Measurements from ENCODE around the gene MAD2L1. TPM values are rescaled to one million over a fixed set of nuclear protein-coding genes. Genes with fewer than 3 reads are reported as not detected.

The MAD2L1 gene
- total RNA-seq, 2 experiments from 2014 or later: 109 to 112 TPM

DNA sequence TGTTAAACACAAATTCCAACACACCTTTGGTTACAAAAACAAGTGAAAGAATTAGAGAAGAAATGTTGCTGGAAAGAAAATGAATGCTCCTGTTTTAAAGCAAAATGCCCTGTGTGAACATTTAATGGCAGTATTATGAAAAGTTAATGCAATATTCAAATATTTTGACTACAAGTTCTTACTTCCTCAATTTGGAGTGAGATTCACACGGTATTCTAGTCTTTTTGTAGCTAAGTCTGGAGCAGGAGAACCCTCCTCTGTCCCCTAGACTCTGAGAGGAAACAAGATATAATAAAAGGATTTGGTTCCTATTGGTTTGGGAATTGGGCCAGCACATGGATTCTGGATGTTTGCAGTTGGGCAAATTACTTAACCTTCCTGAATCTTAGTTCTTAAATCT, 12.7 kb downstream of the MAD2L1 start:
- Histone ChIP-seq H2AFZ (ENCODE audit: low read length) (no peak overlapping the region), H3K79me2 (ENCODE audit: insufficient read depth, low read depth, low read length) (peaks cover 29% of the 10 kb centered on the region; the same call in 1 of the 2 replicates), H3K9me2 (ENCODE audit: insufficient read depth, low read length) (no peaks in the 10 kb centered on the region), H3K27ac (ENCODE audit: low read depth, low read length, poor library complexity, severe bottlenecking) (no peak overlapping the region), H3K9me3 (ENCODE audit: low read length) (no peaks in the 10 kb centered on the region), H4K20me1 (ENCODE audit: insufficient read depth, low read length) (no peaks in the 10 kb centered on the region; the same call in 1 of the 2 replicates), H3K36me3 (ENCODE audit: insufficient read depth, low read length) (peaks cover 67% of the 10 kb centered on the region), H3K4me1 (ENCODE audit: insufficient read depth, low read length, poor library complexity, severe bottlenecking) (peaks cover 31% of the 10 kb centered on the region), H3K4me3 (ENCODE audit: low read depth, low read length, poor library complexity, severe bottlenecking) (no peak overlapping the region), H3K4me2 (ENCODE audit: low read length) (peak overlapping the region; percentile 6; the same call in 1 of the 2 replicates)
- peak; percentile 21 for DNase-seq (ENCODE audit: low spot score)
- POLR2A ChIA-PET: interaction anchor here (1.1 to 1.7 kb wide), 3 partner anchors 9 to 12 kb away, joined by 3 to 9 read pairs (median 4); partner anchors contain the start of gene MAD2L1
- no TSS peak for BruUV-seq (replicated peaks)
- TF ChIP-seq, protein P1, sequence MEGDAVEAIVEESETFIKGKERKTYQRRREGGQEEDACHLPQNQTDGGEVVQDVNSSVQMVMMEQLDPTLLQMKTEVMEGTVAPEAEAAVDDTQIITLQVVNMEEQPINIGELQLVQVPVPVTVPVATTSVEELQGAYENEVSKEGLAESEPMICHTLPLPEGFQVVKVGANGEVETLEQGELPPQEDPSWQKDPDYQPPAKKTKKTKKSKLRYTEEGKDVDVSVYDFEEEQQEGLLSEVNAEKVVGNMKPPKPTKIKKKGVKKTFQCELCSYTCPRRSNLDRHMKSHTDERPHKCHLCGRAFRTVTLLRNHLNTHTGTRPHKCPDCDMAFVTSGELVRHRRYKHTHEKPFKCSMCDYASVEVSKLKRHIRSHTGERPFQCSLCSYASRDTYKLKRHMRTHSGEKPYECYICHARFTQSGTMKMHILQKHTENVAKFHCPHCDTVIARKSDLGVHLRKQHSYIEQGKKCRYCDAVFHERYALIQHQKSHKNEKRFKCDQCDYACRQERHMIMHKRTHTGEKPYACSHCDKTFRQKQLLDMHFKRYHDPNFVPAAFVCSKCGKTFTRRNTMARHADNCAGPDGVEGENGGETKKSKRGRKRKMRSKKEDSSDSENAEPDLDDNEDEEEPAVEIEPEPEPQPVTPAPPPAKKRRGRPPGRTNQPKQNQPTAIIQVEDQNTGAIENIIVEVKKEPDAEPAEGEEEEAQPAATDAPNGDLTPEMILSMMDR (conservative IDR thresholded peaks at IDR 0.05; ENCODE audit: low read length): no peak
- no peak for TF ChIP-seq EZH2phosphoT487 (IDR thresholded peaks at IDR 0.05; ENCODE audit: borderline replicate concordance, low read depth, low read length)
- intact Hi-C loops (cut with micrococcal nuclease; ENCODE audit: unreplicated experiment): loop anchor here (5.0 kb wide), 1 partner anchor 1072 kb away; no protein-coding TSS in a partner anchor
- CTCF ChIA-PET (ENCODE audit: unreplicated experiment): no interaction called here

DNA sequence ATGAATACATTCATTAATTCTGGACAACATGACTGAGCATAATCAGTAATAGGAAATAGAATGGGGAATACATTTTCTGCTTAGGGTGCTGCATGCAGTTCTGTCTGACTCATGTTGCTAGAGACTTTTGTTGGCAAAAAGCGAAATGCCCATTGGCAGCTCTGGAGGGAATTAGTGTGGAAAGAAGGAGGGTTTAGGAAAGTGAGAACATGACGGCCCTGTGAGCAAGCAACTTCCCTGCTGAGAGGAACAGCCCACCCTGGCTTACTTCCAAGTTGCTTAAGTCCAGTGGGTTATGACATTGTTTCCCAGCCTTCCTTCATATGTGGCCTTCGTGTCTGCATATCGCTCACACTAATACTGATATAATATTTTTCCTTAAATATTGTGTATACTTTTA, 13.8 kb downstream of the MAD2L1 start:
- H3K4me3 ChIP-seq (ENCODE audit: low read depth, low read length, poor library complexity, severe bottlenecking): no peak overlapping the region
- ChIA-PET CTCF (ENCODE audit: unreplicated experiment) (no interaction called here), POLR2A (interaction anchor here (0.7 kb wide), 1 partner anchor 977 kb away, joined by 4 read pairs; no protein-coding TSS in a partner anchor)
- TF ChIP-seq EZH2phosphoT487 (IDR thresholded peaks at IDR 0.05; ENCODE audit: borderline replicate concordance, low read depth, low read length): no peak
- TF ChIP-seq, protein P1 (conservative IDR thresholded peaks at IDR 0.05; ENCODE audit: low read length): no peak
- BruUV-seq (replicated peaks): no TSS peak
- DNase-seq (ENCODE audit: low spot score): no peak
- peaks cover 31% of the 10 kb centered on the region for H3K4me1 ChIP-seq (ENCODE audit: insufficient read depth, low read length, poor library complexity, severe bottlenecking)
- intact Hi-C loops (cut with micrococcal nuclease; ENCODE audit: unreplicated experiment): loop anchor here (5.0 kb wide), 1 partner anchor 1071 kb away; no protein-coding TSS in a partner anchor
- H3K36me3 ChIP-seq (ENCODE audit: insufficient read depth, low read length): peaks cover 56% of the 10 kb centered on the region
- peaks cover 18% of the 10 kb centered on the region; the same call in 1 of the 2 replicates for H3K79me2 ChIP-seq (ENCODE audit: insufficient read depth, low read depth, low read length)
- H3K4me2 ChIP-seq (ENCODE audit: low read length): no peak overlapping the region
- H3K9me2 ChIP-seq (ENCODE audit: insufficient read depth, low read length): no peaks in the 10 kb centered on the region
- no peak overlapping the region for H2AFZ ChIP-seq (ENCODE audit: low read length)
- no peaks in the 10 kb centered on the region; the same call in 1 of the 2 replicates for H4K20me1 ChIP-seq (ENCODE audit: insufficient read depth, low read length)
- no peaks in the 10 kb centered on the region for H3K9me3 ChIP-seq (ENCODE audit: low read length)
- no peak overlapping the region for H3K27ac ChIP-seq (ENCODE audit: low read depth, low read length, poor library complexity, severe bottlenecking)

DNA sequence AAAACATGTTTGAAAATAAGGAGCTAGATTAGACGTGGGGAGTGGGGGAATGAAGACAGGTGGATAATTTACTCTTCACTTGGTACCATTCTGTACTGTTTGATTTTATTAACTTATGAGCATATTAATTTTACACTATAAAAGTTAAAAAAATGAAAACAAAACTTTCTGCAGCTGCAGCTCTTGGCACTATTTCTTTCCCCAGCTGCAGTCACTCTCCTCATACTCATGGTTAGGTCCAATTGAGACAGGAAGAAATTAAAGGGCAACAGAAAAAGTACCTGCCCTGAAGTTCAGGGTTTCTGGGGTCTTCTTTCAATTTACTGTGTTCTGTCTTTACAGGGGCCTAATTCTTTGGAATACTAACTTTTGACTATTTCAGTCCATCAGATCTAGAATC, 15.4 kb downstream of the MAD2L1 start:
- H3K4me1 ChIP-seq (ENCODE audit: insufficient read depth, low read length, poor library complexity, severe bottlenecking): peaks cover 23% of the 10 kb centered on the region
- H2AFZ ChIP-seq (ENCODE audit: low read length): no peak overlapping the region
- no peak overlapping the region for H3K27ac ChIP-seq (ENCODE audit: low read depth, low read length, poor library complexity, severe bottlenecking)
- no peak overlapping the region for H3K4me2 ChIP-seq (ENCODE audit: low read length)
- no peaks in the 10 kb centered on the region; the same call in 1 of the 2 replicates for H4K20me1 ChIP-seq (ENCODE audit: insufficient read depth, low read length)
- POLR2A ChIA-PET: interaction anchor here (0.6 to 1.4 kb wide), 4 partner anchors 9 to 1210 kb away, joined by 3 to 4 read pairs (median 3); no protein-coding TSS in a partner anchor
- intact Hi-C loops (cut with micrococcal nuclease; ENCODE audit: unreplicated experiment): loop anchor here (5.0 kb wide), 1 partner anchor 1069 kb away; no protein-coding TSS in a partner anchor
- TF ChIP-seq EZH2phosphoT487 (IDR thresholded peaks at IDR 0.05; ENCODE audit: borderline replicate concordance, low read depth, low read length): no peak
- TF ChIP-seq, protein P1 (conservative IDR thresholded peaks at IDR 0.05; ENCODE audit: low read length): no peak
- no peaks in the 10 kb centered on the region for H3K9me3 ChIP-seq (ENCODE audit: low read length)
- no peak for DNase-seq (ENCODE audit: low spot score)
- CTCF ChIA-PET (ENCODE audit: unreplicated experiment): no interaction called here
- BruUV-seq (replicated peaks): no TSS peak
- H3K36me3 ChIP-seq (ENCODE audit: insufficient read depth, low read length): peaks cover 40% of the 10 kb centered on the region
- H3K9me2 ChIP-seq (ENCODE audit: insufficient read depth, low read length): no peaks in the 10 kb centered on the region
- H3K4me3 ChIP-seq (ENCODE audit: low read depth, low read length, poor library complexity, severe bottlenecking): no peak overlapping the region
- peaks cover 7% of the 10 kb centered on the region; the same call in 1 of the 2 replicates for H3K79me2 ChIP-seq (ENCODE audit: insufficient read depth, low read depth, low read length)

Data from OCI-LY7 (cell line).